Measurements from ENCODE around the gene RUBCN. TPM values are rescaled to one million over a fixed set of nuclear protein-coding genes. Genes with fewer than 3 reads are reported as not detected.

Gene RUBCN
- total RNA-seq, 4 donors from 2014 or later = 24.0 to 63.7 (median 43.4) TPM

- no peak for TF ChIP-seq CTCF (IDR thresholded peaks at IDR 0.05; ENCODE audit: low read depth)
Measured at GRCh38 chr3:197714251-197714650, 22.5 kb downstream of the RUBCN start.

GRCh38 chr3:197713477-197713822, 23.3 kb downstream of the RUBCN start:
- TF ChIP-seq CTCF (IDR thresholded peaks at IDR 0.05; ENCODE audit: low read depth) = no peak

GRCh38 chr3:197711973-197712707, 24.6 kb downstream of the RUBCN start:
- no peak for TF ChIP-seq CTCF (IDR thresholded peaks at IDR 0.05; ENCODE audit: low read depth)

- TF ChIP-seq CTCF (IDR thresholded peaks at IDR 0.05; ENCODE audit: low read depth) = no peak
Measured at GRCh38 chr3:197709135-197709534, 27.6 kb downstream of the RUBCN start.

- no peak for TF ChIP-seq CTCF (IDR thresholded peaks at IDR 0.05; ENCODE audit: low read depth)
Measured at GRCh38 chr3:197706658-197707057, 30.0 kb downstream of the RUBCN start.

GRCh38 chr3:197701841-197702240, 34.9 kb downstream of the RUBCN start:
- no peak for TF ChIP-seq CTCF (IDR thresholded peaks at IDR 0.05; ENCODE audit: low read depth)

GRCh38 chr3:197700095-197700494, 36.6 kb downstream of the RUBCN start:
- no peak for TF ChIP-seq CTCF (IDR thresholded peaks at IDR 0.05; ENCODE audit: low read depth)
